Tibial nerve (tissue), 4 donors: Measurements from ENCODE around the gene FGD1.

Source experiments
- EP300 ChIP-seq, 2 donors: sonication (generic); formaldehyde crosslinking; IDR thresholded peaks; one replicate each; pipeline ENCODE4 v1.6.1; 2017; ENCODE audit warnings: antibody characterized with exemption in 2 of 2, mild to moderate bottlenecking in 1 of 2
- POLR2A ChIP-seq, 2 donors: fragments of 450-650 bp; IDR thresholded peaks; one replicate each; pipeline ENCODE4 v1.6.1; 2017; ENCODE audit warnings: antibody characterized with exemption in 2 of 2, mild to moderate bottlenecking in 2 of 2, moderate library complexity in 2 of 2
- TF ChIP-seq, protein P1 (sequence below), 5 experiments: fragments of 200-600 bp in 3 of 5; fragments of 450-650 bp in 2 of 5; sonication (generic) in 3 of 5; IDR thresholded peaks; one replicate each; pipeline ENCODE4 v1.5.1; 2016 to 2019; ENCODE audit warnings: antibody characterized with exemption in 5 of 5, mild to moderate bottlenecking in 3 of 5, moderate library complexity in 2 of 5

- TF ChIP-seq, protein P1, sequence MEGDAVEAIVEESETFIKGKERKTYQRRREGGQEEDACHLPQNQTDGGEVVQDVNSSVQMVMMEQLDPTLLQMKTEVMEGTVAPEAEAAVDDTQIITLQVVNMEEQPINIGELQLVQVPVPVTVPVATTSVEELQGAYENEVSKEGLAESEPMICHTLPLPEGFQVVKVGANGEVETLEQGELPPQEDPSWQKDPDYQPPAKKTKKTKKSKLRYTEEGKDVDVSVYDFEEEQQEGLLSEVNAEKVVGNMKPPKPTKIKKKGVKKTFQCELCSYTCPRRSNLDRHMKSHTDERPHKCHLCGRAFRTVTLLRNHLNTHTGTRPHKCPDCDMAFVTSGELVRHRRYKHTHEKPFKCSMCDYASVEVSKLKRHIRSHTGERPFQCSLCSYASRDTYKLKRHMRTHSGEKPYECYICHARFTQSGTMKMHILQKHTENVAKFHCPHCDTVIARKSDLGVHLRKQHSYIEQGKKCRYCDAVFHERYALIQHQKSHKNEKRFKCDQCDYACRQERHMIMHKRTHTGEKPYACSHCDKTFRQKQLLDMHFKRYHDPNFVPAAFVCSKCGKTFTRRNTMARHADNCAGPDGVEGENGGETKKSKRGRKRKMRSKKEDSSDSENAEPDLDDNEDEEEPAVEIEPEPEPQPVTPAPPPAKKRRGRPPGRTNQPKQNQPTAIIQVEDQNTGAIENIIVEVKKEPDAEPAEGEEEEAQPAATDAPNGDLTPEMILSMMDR (IDR thresholded peaks at IDR 0.05), result no peak
- TF ChIP-seq POLR2A (IDR thresholded peaks at IDR 0.05) (no peak), EP300 (IDR thresholded peaks at IDR 0.05) (no peak)
Observed at GRCh38 chrX:54479136-54480111, 16.6 kb downstream of the FGD1 start.
